Inflammatory macrophage treated with lipopolysaccharide for 4 hours (primary cell): Measurements from ENCODE around the gene GRPEL1.

Experiments
- DNase-seq: peaks from one replicate; pipeline ENCODE4 v3.0.0-alpha.2; 2020

The GRPEL1 gene

DNA sequence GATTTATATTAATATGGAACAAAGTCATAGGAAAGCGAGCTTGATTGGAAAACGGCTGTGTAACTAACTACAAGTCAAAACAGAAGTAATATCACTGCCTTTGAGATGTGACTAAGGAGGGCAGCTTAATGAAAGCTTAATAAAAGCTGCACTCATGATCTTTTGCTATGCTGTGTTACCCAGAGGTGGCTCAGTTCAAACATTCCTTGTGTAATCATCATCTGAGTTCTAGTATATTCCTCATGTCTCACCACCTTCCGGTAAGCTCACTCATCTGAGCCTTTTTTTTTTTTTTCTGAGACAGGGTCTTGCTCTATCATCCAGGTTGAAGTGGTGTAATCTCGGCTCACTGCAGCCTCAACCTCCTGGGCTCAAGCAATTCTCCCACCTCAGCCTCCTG lies 5.0 kb downstream of the GRPEL1 start:
- no peak for DNase-seq

DNA sequence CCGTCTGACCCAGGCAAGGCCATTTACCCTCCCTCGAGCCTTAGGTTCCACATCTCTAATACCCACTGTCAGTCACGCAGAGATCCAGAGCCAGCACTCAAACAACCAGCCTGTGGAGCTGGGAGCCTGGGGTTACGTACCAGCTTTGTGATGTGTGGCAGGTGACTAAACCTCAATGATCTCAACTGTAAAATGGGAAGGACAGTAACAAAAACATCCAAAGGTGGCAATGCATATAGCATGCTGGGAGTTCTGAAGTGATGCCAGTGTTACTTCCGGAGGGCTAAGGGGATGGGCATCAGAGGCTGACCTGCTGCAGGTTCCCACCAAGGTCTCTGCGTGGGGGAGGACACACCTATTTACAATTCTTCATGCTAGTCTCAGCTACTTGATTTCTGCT lies 6.0 kb downstream of the GRPEL1 start:
- no peak for DNase-seq

GRCh38 chr4:7060346-7061150 lies 7.3 kb downstream of the GRPEL1 start:
- peak; percentile 72 for DNase-seq

- peak; percentile 61 for DNase-seq
These were observed 8.2 kb downstream of the GRPEL1 start for GRCh38 chr4:7059662-7060061.

DNA sequence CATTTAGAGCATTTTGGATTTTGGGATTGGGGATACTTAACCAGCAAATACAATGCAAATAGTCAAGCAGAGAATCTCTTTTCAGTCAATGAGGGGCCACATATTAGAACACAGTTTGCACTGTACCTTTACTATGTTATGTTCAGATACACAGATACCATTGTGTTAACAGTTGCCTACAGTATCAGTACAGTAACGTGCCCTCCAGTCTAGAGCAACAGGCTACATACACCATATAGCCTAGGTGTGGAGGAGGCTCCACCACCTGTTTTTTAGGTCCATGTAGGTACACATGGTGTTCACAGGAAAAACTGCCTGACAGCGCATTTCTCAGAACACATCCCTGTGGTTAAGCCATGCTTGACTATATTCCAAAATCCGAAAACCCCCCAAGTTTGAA lies 9.1 kb downstream of the GRPEL1 start:
- no peak for DNase-seq

- no peak for DNase-seq
These were observed 11.9 kb downstream of the GRPEL1 start for GRCh38 chr4:7055990-7056325.

DNA sequence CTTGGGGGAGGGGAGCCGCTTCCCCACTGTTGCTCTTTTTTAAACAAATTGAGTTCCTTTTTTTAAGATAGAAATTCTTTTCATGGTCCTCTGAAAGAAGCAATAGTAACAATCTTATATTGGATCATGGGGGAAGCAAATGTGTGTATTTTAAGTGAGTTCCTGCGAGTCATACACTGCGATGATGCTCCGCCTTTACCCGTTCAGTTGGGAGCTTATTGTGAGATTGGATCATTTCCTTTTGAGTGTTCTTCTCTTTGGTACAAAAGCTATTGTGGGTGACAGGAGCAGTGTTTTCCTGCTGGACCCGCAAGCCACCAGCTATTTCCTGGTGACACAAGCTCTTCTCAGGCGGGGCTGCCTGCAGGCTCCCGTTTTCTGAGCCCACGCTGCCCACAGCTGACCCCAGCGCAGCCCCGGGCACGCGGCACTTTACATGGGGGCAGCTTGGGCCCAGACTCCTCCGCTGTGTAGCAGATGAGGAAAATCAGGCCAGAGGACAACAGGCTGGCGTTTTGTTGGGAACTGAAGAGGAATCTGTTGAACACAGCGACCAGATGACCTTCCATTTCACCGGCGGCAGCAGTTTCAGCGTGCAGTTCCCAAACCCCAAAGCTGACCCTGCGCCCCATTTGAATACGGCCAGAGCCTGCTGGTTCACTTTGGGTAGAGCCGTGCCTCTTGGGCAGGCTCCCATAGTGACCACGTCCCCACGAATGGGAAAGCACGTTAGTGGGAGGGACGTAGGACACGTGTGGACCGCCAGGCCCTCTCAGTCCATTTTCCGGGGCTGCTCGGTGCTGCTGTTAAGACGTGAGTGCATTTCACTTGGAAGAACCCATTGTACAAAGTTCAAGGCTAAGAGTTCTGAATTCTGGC lies 12.5 kb downstream of the GRPEL1 start:
- no peak for DNase-seq

DNA sequence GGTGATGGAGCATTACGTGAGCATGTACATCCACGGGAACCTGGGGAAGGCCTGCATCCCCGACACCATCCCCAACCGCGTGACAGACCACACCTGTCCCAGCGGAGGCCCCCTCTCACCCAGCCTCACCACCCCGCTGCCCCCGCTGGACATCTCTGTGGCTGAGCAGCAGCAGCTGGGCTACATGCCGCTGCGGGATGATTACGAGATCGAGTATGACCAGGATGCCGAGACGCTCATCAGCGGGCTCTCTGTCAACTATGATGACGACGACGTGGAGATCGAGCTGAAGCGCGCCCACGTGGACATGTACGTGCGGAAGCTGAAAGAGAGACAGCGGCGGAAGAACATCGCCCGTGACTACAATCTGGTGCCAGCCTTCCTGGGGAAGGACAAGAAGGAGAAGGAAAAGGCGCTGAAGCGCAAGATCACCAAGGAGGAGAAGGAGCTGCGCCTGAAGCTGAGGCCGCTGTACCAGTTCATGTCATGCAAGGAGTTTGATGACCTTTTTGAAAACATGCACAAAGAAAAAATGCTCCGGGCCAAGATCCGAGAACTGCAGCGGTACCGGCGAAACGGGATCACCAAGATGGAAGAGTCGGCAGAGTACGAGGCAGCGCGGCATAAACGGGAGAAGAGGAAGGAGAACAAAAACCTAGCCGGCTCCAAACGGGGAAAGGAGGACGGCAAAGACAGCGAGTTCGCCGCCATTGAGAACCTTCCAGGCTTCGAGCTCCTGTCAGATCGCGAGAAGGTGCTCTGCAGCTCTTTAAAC lies 13.6 kb downstream of the GRPEL1 start:
- no peak for DNase-seq

DNA sequence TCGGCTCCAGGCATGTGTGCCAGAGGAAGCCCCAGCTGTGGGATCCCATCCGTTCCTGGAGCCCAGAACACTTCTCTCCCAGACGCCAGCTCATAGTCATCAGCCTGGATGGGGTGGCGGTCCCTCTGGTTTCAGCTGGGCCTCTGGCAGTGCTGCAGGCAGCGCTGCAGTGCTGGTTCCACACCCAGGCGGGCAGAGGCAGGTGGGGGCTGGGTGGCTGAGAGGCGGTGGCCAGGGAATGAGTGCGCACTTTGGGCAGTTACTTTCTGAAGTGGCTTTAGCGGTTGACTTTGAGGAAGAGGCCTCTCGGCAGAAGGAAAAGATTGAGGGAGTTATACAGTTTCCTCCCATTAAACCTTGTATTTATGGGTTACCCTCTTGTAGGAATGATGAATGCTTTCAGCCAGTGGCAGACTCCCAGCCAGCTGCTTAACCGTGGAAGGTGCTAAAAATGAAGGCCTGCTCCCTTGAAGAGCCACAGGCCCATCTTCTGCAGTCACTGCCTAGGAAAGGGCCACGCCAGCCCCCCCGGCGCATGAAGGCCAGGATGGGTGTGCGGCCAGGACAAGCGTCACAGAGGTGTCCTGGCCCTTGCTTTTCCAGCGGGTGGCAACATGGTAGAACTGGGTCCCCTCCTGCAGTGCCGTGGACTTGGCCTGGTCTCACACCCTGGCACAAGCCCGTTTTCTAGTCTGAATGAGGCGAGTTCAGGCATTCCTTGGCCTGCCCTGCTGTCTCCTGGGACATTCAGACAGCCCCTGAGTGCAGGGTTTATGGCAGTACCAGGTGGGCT lies 14.7 kb downstream of the GRPEL1 start:
- DNase-seq: peak; percentile 44

GRCh38 chr4:7052313-7052712 lies 15.6 kb downstream of the GRPEL1 start:
- DNase-seq: no peak

- no peak for DNase-seq
These were observed 16.0 kb downstream of the GRPEL1 start for GRCh38 chr4:7051905-7052304.

DNA sequence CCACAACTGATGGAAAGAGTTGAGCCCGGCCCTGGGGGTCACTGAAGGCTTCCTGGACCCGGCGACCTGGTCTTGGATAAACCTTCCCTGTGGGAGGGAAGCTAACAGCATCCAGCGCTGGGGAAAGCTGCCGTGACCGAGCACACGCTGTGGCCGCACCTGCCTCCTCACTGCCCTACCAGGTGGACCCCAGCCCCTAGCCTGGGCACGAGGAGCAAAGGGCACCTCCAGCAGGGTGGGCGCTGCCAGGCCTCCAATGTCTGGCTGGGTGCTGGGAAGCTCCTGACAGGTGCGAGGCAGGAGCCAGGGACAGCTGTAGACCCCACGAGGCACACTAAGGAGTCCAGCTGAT lies 16.7 kb downstream of the GRPEL1 start:
- DNase-seq: no peak

DNA sequence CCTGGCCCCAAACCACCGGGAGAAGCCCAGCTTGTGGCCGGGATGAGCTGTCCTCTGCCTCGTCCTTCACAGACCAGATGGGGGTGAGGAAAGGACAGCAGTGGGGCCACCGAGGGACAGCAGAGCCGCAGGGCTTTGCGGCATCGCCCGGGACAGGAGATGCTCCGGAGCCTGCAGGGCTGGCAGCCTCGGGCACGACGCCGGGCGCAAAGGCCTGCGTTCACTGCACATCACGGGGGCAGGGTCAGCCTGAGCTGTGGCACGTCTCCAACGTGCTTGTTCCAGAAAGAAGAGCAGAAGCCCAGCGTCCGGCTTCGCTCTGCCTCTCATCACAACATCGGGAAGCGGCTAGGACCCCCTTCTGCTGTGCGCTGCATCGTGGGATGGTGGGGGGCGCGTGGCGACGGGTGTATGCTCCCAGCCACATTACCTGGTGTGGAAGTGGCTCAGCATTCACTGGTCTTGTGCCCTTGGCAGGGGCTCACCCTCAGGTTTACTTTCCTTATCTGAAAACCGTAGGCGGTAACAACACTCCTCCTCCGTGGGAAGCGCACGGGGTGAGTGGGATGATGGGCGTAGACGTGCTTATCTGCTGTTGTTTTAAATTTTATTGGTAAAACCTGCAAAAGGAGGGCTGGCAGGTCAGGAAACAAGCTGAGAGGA lies 17.3 kb downstream of the GRPEL1 start:
- no peak for DNase-seq

- DNase-seq: no peak
These were observed 18.1 kb downstream of the GRPEL1 start for GRCh38 chr4:7049739-7050138.

DNA sequence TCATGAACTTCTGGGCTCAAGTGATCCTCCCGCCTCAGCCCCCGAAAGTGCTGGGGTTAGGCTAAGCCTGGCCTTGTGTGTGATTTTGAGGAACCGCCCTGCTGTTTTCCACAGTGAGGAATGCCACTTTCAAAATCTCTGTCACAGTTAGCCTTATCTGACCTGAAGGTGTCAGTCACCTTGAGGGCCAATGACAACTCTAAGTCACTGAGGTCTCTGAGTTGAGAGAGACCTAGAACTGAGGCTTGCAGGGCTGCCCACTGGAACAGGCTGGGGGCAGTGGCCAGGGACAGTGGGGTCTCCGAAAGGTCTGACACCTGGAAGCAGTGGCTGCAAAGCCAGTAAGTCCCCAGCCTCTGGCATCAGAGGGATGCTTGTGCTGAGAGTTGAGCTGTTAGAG lies 18.6 kb downstream of the GRPEL1 start:
- no peak for DNase-seq

DNA sequence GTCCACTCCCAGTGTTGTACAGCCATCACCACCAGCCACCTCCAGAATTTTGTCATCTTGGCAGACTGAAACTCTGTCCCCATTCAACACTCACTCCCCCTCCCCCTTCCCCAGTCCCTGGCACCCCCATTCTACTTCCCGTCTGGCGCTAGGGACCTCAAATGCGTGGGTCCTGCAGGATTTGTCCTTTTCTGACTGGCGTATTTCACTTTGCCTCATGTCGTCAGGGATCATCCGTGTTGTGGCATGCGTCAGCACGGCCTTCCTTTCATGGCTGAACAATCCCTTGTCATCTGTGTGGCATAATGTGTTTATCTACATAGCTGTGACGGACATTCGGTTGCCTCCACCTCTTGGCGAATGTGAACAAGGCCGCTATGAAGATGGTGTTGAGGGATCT lies 19.2 kb downstream of the GRPEL1 start:
- no peak for DNase-seq

GRCh38 chr4:7046971-7047370 lies 20.9 kb downstream of the GRPEL1 start:
- no peak for DNase-seq

- DNase-seq: no peak
These were observed 21.6 kb downstream of the GRPEL1 start for GRCh38 chr4:7045961-7046921.

- no peak for DNase-seq
These were observed 22.3 kb downstream of the GRPEL1 start for GRCh38 chr4:7045553-7045952.

- DNase-seq: no peak
These were observed 23.5 kb downstream of the GRPEL1 start for GRCh38 chr4:7044137-7044930.
